GM19023 (cell line): ENCODE results near the gene ATP13A2.
"Not testable (repeated sequence)": the region's sequence is repeated elsewhere in the genome, so short reads cannot be mapped to it uniquely, and the experiment has no call there.

Experiments
- ATAC-seq: cut with Tn5 transposase; IDR thresholded peaks from one replicate; pipeline ENCODE4 v1.9.1; 2021; ENCODE audit warnings: mild to moderate bottlenecking, moderate library complexity; ENCODE audit not compliant: unreplicated experiment

The ATP13A2 gene

GRCh38 chr1:16961297-16962133 is 50.2 kb downstream of the ATP13A2 start:
- no peak for ATAC-seq

- ATAC-seq, result peak; percentile 55
Measured at GRCh38 chr1:16960560-16961296, 51.0 kb downstream of the ATP13A2 start.

GRCh38 chr1:16958475-16958874 is 53.3 kb downstream of the ATP13A2 start:
- no peak for ATAC-seq

- no peak for ATAC-seq
Measured at GRCh38 chr1:16957731-16958130, 54.0 kb downstream of the ATP13A2 start.

- ATAC-seq, result no peak
Measured at GRCh38 chr1:16956775-16957174, 55.0 kb downstream of the ATP13A2 start.

GRCh38 chr1:16955186-16955585 is 56.5 kb downstream of the ATP13A2 start:
- ATAC-seq, result no peak

- ATAC-seq, result no peak
Measured at GRCh38 chr1:16954579-16954978, 57.1 kb downstream of the ATP13A2 start.

- ATAC-seq, result not testable (repeated sequence)
Measured at GRCh38 chr1:16952376-16952775, 59.4 kb downstream of the ATP13A2 start.

GRCh38 chr1:16949026-16949425 is 62.7 kb downstream of the ATP13A2 start:
- not testable (repeated sequence) for ATAC-seq

- ATAC-seq, result not testable (repeated sequence)
Measured at GRCh38 chr1:16948282-16948891, 63.3 kb downstream of the ATP13A2 start.

- no peak for ATAC-seq
Measured at GRCh38 chr1:16946646-16947045, 65.1 kb downstream of the ATP13A2 start.

GRCh38 chr1:16946185-16946584 is 65.5 kb downstream of the ATP13A2 start:
- ATAC-seq, result not testable (repeated sequence)

- not testable (repeated sequence) for ATAC-seq
Measured at GRCh38 chr1:16945512-16945911, 66.2 kb downstream of the ATP13A2 start.

GRCh38 chr1:16944038-16944437 is 67.7 kb downstream of the ATP13A2 start:
- no peak for ATAC-seq

GRCh38 chr1:16939386-16940180 is 72.1 kb downstream of the ATP13A2 start:
- ATAC-seq, result not testable (repeated sequence)

- ATAC-seq, result no peak
Measured at GRCh38 chr1:16938351-16939321, 73.1 kb downstream of the ATP13A2 start.

GRCh38 chr1:16936580-16936979 is 75.1 kb downstream of the ATP13A2 start:
- ATAC-seq, result not testable (repeated sequence)
